VCaP (cell line): ENCODE data around the gene IDUA.
A peak's percentile ranks its signal among the peaks of the same experiment; 100 is the strongest.

ENCODE experiments used
- H3K27ac ChIP-seq: fragments of 450-650 bp; 2 replicates; pipeline ENCODE4 v1.5.1; 2017
- CTCF ChIP-seq: fragments of 450-650 bp; conservative IDR thresholded peaks from 2 replicates; pipeline ENCODE4 v1.5.1; 2017; ENCODE audit warnings: mild to moderate bottlenecking, moderate library complexity

IDUA gene

GRCh38 chr4:1014291-1015167, 27.7 kb downstream of the IDUA start:
- H3K27ac ChIP-seq, result peak overlapping the region; percentile 72
- TF ChIP-seq CTCF, result no peak

- peak overlapping the region; percentile 72 for H3K27ac ChIP-seq
Observed at GRCh38 chr4:1015179-1015578, 28.3 kb downstream of the IDUA start.

GRCh38 chr4:1015746-1016145, 28.9 kb downstream of the IDUA start:
- no peak for TF ChIP-seq CTCF
- H3K27ac ChIP-seq, result peak overlapping the region; percentile 72

More at GRCh38 chr4:1015179-1015578, 28.3 kb downstream of the IDUA start:
- no peak for TF ChIP-seq CTCF

GRCh38 chr4:1017211-1017610, 30.4 kb downstream of the IDUA start:
- H3K27ac ChIP-seq, result peak overlapping the region; percentile 72
- no peak for TF ChIP-seq CTCF

GRCh38 chr4:1017706-1018105, 30.9 kb downstream of the IDUA start:
- no peak for TF ChIP-seq CTCF
- peak overlapping the region; percentile 72 for H3K27ac ChIP-seq

- TF ChIP-seq CTCF, result no peak
- H3K27ac ChIP-seq, result peak overlapping the region; percentile 72
Observed at GRCh38 chr4:1018147-1019020, 31.5 kb downstream of the IDUA start.

- peak overlapping the region; percentile 72; the same call in 1 of the 2 replicates for H3K27ac ChIP-seq
- TF ChIP-seq CTCF, result no peak
Observed at GRCh38 chr4:1019320-1019719, 32.5 kb downstream of the IDUA start.
